Epithelial cell of esophagus (primary cell): ENCODE results near the gene SMAD4.
A peak's percentile ranks its signal among the peaks of the same experiment; 100 is the strongest.

ENCODE experiments used
- DNase-seq: peaks from one replicate; pipeline ENCODE4 v3.0.0; 2010; ENCODE audit warnings: low read depth
- H3K4me3 ChIP-seq: 2 replicates; pipeline ENCODE4 v1.5.1; 2011; ENCODE audit warnings: mild to moderate bottlenecking, low read length, control low read depth
- TF ChIP-seq, protein P1 (sequence below): IDR thresholded peaks from 2 replicates; pipeline ENCODE4 v1.5.1; 2011; ENCODE audit warnings: low read depth, mild to moderate bottlenecking, low read length, control low read depth, inconsistent platforms; ENCODE audit not compliant: insufficient read depth; ENCODE audit errors: missing control alignments

Gene SMAD4

DNA sequence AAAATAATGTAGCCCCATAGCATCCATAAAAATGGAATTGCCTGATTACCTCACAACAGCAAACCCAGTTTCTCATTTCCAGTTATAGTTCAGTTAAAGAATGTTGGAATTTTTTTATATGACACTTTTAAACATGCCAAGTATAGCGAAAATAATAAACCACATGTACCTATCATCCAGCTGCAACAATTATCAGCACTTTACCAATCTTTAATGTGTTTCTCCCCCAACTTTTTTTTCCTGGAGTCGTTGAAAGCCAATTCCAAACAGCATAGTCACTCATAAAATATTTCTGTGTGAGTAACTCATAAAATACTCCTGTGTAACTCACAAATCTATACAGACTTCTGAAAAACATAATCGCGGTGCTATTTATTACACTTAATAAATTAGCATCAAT lies 38.1 kb downstream of the SMAD4 start:
- no peak overlapping the region for H3K4me3 ChIP-seq
- TF ChIP-seq, protein P1, sequence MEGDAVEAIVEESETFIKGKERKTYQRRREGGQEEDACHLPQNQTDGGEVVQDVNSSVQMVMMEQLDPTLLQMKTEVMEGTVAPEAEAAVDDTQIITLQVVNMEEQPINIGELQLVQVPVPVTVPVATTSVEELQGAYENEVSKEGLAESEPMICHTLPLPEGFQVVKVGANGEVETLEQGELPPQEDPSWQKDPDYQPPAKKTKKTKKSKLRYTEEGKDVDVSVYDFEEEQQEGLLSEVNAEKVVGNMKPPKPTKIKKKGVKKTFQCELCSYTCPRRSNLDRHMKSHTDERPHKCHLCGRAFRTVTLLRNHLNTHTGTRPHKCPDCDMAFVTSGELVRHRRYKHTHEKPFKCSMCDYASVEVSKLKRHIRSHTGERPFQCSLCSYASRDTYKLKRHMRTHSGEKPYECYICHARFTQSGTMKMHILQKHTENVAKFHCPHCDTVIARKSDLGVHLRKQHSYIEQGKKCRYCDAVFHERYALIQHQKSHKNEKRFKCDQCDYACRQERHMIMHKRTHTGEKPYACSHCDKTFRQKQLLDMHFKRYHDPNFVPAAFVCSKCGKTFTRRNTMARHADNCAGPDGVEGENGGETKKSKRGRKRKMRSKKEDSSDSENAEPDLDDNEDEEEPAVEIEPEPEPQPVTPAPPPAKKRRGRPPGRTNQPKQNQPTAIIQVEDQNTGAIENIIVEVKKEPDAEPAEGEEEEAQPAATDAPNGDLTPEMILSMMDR, result no peak
- peak; percentile 15 for DNase-seq

DNA sequence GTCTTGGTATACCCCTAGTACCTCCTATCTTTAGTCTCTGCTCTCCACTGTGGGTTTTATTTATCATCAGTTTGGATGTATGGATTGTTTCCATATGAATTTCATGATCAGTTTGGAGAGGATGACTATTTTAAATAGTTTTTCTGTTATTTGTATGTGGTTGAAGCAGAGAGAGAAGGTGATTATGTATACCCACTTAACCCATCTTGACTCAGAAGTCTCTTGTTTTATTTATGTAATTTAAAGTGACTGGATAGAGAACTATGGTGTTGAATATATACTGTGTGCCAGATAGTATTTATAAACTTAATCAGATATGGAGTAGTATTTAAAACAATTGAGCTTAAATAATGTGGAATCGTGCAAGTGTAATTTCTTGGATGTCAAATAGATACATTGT lies 39.9 kb downstream of the SMAD4 start:
- DNase-seq, result no peak
- TF ChIP-seq, protein P1, result no peak
- H3K4me3 ChIP-seq, result no peak overlapping the region

DNA sequence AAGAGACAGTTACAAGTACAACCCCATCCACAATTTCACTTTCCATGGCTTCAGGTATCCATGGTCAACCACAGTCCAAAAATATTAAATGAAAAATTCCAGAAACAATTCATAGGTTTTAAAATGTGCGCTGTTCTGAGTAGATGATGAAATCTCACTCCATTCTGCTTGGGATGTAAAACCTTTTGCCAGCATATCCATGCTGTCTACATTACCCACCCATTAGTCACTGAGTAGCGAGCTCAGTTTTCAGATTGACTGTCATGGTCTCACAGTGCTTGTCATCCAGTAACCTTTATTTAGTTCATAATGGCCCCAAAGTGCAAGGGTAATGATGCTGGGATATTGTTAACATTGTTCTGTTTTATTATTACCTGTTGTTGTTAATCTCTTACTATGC lies 40.5 kb downstream of the SMAD4 start:
- DNase-seq, result peak; percentile 75
- no peak overlapping the region for H3K4me3 ChIP-seq
- TF ChIP-seq, protein P1, result no peak

DNA sequence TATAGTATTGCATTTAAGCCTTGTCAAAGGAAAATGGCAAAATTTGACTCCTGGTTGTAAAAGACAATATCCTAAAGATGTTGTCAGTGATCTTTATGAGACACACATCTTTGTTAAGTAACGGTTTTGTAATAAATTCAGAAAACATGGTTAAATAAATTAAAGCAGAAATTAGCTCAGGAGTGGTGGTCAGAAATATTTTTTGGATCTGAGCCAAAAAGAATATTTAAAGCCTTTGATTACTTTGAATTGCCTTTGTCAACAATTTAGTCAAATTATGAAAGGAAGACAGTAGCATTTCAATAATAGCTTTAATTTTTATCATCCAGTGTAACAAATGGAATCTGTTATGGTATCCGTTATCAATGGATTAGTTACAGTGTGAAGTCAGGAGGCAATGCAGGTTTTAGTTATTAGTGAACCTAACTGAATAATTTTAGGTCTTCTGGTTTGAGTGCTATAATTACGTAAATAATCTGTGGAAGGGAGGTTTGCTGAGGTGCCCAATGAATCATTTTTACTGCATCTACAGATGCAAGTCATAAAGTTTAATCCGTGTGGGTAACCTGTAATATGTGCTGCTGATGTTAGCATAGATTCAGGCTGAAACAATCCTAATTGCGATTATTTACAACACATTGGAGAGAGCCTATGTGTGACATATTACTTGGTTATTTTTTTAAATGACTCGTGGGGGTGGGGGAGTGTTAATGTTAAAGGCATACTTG lies 42.7 kb downstream of the SMAD4 start:
- no peak overlapping the region for H3K4me3 ChIP-seq
- DNase-seq, result no peak
- TF ChIP-seq, protein P1, result no peak

DNA sequence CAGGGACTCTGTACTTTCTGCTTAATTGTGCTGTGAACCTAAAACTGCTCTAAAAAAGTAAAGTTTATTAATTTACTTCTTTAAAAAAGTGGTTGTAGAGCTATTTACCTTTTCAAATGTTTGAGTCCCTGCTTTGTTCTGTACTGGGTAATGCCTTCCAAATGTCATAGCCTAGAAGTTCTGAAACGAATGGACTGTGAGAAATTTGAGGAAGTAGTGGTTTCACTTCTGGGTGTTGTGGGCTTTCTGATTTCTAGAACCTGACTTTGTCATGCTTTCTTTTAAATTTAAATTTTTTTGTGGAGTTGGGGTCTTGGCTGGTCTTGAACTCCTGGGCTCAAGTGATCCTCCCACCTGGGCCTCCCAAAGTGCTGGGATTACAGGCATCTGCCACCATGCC lies 44.6 kb downstream of the SMAD4 start:
- no peak overlapping the region for H3K4me3 ChIP-seq
- no peak for DNase-seq
- TF ChIP-seq, protein P1, result no peak

DNA sequence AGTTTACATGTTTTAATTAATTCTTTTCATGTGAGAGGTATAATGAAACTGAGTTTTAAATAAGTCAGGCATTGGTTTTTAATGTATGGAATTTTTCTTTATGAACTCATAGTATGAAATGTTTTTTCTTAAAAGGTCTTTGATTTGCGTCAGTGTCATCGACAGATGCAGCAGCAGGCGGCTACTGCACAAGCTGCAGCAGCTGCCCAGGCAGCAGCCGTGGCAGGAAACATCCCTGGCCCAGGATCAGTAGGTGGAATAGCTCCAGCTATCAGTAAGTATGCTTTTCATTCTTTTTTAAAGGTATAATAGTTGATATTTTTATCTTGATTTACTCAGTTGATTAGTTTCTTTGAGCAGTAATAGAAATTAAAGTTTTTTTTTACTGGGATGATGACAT lies 46.5 kb downstream of the SMAD4 start:
- no peak overlapping the region for H3K4me3 ChIP-seq
- no peak for DNase-seq
- TF ChIP-seq, protein P1, result no peak

DNA sequence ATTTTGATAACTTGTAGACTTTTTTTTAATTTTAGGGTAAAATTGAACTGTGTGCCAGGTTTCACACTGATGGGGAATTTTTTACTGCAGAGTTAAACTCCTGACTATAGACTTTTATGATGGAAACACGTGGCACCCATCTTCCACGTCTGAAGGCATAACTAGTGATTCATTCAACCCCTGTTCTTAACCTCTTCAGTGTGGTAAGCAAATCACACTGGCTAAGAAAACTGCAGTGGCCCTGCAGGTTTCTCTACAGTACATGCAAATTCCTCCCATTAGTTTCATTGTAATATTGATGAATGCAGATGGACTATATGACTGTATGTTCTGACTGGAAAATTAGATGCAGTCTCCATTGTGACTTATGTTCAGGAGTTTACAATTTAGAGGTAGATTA lies 47.2 kb downstream of the SMAD4 start:
- peak; percentile 36 for DNase-seq
- no peak overlapping the region for H3K4me3 ChIP-seq
- TF ChIP-seq, protein P1, result no peak
